ENCODE data around the gene ASTN2.

- TF ChIP-seq GATA3 (IDR thresholded peaks at IDR 0.05; ENCODE audit: low read depth, low read length) (no peak), GATA2 (IDR thresholded peaks at IDR 0.05; ENCODE audit: low read depth, low read length) (no peak)
These were observed 261.8 kb downstream of the ASTN2 start for GRCh38 chr9:117153021-117153420.

Data from SH-SY5Y (cell line).